ENCODE measurements around the gene PTPRM. TPM values are rescaled to one million over a fixed set of nuclear protein-coding genes. Genes with fewer than 3 reads are reported as not detected.
A peak's percentile ranks its signal among the peaks of the same experiment; 100 is the strongest.

Gene PTPRM
- total and polyA plus RNA-seq, 4 donors = 118 to 160 (median 122) TPM

- H3K4me3 ChIP-seq (ENCODE audit: low read depth, low read length) = no peak overlapping the region
Observed at GRCh38 chr18:8029061-8029460, 461.9 kb downstream of the PTPRM start.

GRCh38 chr18:8029731-8030130, 462.6 kb downstream of the PTPRM start:
- H3K9me3 ChIP-seq (ENCODE audit: control insufficient read depth, insufficient read depth, low read length) = no peaks in the 10 kb centered on the region
- DNase-seq (ENCODE audit: low read depth in 4 of 6, low spot score in 6 of 6) = no peak
- H3K27ac ChIP-seq (ENCODE audit: low read depth, low read length) = no peak overlapping the region
- H3K36me3 ChIP-seq (ENCODE audit: control insufficient read depth, insufficient read depth, low read length) = no peaks in the 10 kb centered on the region
- no peaks in the 10 kb centered on the region for H3K27me3 ChIP-seq (ENCODE audit: control insufficient read depth, insufficient read depth, low read length)
- no peaks in the 10 kb centered on the region for H3K4me1 ChIP-seq (ENCODE audit: control insufficient read depth, insufficient read depth, low read length)
- 96% methylated on average over 6 of the region's 8 CpGs for WGBS (ENCODE audit: insufficient coverage)
- H3K4me3 ChIP-seq (ENCODE audit: low read depth, low read length) = no peak overlapping the region

More at GRCh38 chr18:8029061-8029460, 461.9 kb downstream of the PTPRM start:
- H3K4me1 ChIP-seq (ENCODE audit: control insufficient read depth, insufficient read depth, low read length) = no peaks in the 10 kb centered on the region
- no peak overlapping the region for H3K27ac ChIP-seq (ENCODE audit: low read depth, low read length)
- H3K27me3 ChIP-seq (ENCODE audit: control insufficient read depth, insufficient read depth, low read length) = no peaks in the 10 kb centered on the region
- no peak for DNase-seq (ENCODE audit: low read depth in 4 of 6, low spot score in 6 of 6)
- no peaks in the 10 kb centered on the region for H3K9me3 ChIP-seq (ENCODE audit: control insufficient read depth, insufficient read depth, low read length)
- H3K36me3 ChIP-seq (ENCODE audit: control insufficient read depth, insufficient read depth, low read length) = no peaks in the 10 kb centered on the region

DNA sequence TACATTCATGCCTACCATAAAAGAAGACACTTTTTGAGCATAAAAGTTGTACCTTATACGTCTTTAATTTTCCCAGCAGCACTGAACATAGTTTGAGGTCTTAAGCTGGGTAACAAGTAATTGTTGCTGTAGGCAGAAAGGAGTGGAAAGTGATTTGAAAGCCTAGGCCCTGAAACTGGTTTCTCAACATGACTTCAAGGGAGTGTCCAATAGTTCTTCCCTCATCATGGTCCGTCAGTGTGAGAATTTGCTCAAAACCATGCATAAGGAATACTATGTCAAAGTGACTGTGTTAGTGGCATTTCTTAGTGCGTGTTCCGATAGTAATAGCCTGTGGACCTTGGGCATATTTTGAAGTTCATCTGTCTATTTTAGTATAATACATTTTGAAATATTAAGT, 463.1 kb downstream of the PTPRM start:
- H3K27me3 ChIP-seq (ENCODE audit: control insufficient read depth, insufficient read depth, low read length) = no peaks in the 10 kb centered on the region

DNA sequence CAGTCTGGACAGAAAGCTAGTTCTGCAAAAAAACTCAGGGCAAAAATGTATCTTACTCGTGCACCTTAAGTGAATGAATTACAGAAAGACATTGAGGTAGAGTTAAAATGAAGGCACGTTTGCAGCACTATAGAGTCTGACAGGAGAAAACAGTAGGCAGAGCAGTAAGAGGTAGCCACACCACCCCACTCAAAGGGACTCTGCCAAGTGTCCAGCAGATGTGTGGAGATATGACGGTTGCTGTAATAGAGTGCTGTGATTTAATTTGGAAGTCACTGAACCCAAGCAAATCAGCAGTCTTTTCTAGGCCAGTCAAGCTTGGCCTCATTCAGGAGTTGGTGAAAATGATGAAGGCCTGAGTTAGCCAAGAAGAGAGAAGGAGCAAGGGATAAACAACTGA, 464.4 kb downstream of the PTPRM start:
- H3K27me3 ChIP-seq (ENCODE audit: control insufficient read depth, insufficient read depth, low read length) = no peaks in the 10 kb centered on the region
- H3K36me3 ChIP-seq (ENCODE audit: control insufficient read depth, insufficient read depth, low read length) = no peaks in the 10 kb centered on the region
- DNase-seq (ENCODE audit: low read depth in 4 of 6, low spot score in 6 of 6) = peak in 1 of 6 donors; percentile 26
- no peaks in the 10 kb centered on the region for H3K4me1 ChIP-seq (ENCODE audit: control insufficient read depth, insufficient read depth, low read length)
- no peaks in the 10 kb centered on the region for H3K9me3 ChIP-seq (ENCODE audit: control insufficient read depth, insufficient read depth, low read length)
- H3K27ac ChIP-seq (ENCODE audit: low read depth, low read length) = no peak overlapping the region
- H3K4me3 ChIP-seq (ENCODE audit: low read depth, low read length) = no peak overlapping the region
- 67% methylated on average over 2 of the region's 3 CpGs for WGBS (ENCODE audit: insufficient coverage)

More for the DNA sequence above, 463.1 kb downstream of the PTPRM start:
- Histone ChIP-seq H3K9me3 (ENCODE audit: control insufficient read depth, insufficient read depth, low read length) (no peaks in the 10 kb centered on the region), H3K27ac (ENCODE audit: low read depth, low read length) (no peak overlapping the region), H3K36me3 (ENCODE audit: control insufficient read depth, insufficient read depth, low read length) (no peaks in the 10 kb centered on the region), H3K4me3 (ENCODE audit: low read depth, low read length) (no peak overlapping the region), H3K4me1 (ENCODE audit: control insufficient read depth, insufficient read depth, low read length) (no peaks in the 10 kb centered on the region)
- WGBS (ENCODE audit: insufficient coverage) = 100% methylated on average over 1 of the region's 4 CpGs
- DNase-seq (ENCODE audit: low read depth in 4 of 6, low spot score in 6 of 6) = no peak

DNA sequence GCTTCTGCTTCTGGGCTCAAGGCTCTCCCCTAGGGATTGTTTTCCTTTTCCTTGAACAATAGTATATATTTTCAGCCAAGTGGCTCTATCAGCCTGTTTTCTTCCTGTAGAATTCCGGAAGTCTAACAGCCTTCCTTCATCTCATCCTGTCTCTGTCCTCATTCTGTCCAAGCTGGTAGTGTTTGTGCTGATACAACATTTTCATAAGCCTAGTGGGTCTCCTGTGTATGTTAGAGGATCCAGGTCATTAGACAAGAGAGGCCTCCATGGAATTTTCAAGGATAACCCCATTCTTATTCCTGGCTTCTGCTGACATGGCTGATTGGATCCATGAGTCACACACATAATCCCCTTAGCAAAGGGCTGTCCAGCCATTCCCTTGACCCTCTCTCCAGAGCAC, 467.6 kb downstream of the PTPRM start:
- H3K4me3 ChIP-seq (ENCODE audit: low read depth, low read length) = no peak overlapping the region
- H3K36me3 ChIP-seq (ENCODE audit: control insufficient read depth, insufficient read depth, low read length) = no peaks in the 10 kb centered on the region
- no peak overlapping the region for H3K27ac ChIP-seq (ENCODE audit: low read depth, low read length)
- no peaks in the 10 kb centered on the region for H3K9me3 ChIP-seq (ENCODE audit: control insufficient read depth, insufficient read depth, low read length)
- no CpG with 5 or more reads among the region's 1 CpG for WGBS (ENCODE audit: insufficient coverage)
- DNase-seq (ENCODE audit: low read depth in 4 of 6, low spot score in 6 of 6) = no peak
- H3K27me3 ChIP-seq (ENCODE audit: control insufficient read depth, insufficient read depth, low read length) = no peaks in the 10 kb centered on the region
- no peaks in the 10 kb centered on the region for H3K4me1 ChIP-seq (ENCODE audit: control insufficient read depth, insufficient read depth, low read length)

GRCh38 chr18:8036551-8036950, 469.4 kb downstream of the PTPRM start:
- H3K27ac ChIP-seq (ENCODE audit: low read depth, low read length) = no peak overlapping the region
- WGBS (ENCODE audit: insufficient coverage) = 90% methylated on average over 2 of the region's 3 CpGs
- H3K4me1 ChIP-seq (ENCODE audit: control insufficient read depth, insufficient read depth, low read length) = no peaks in the 10 kb centered on the region
- no peaks in the 10 kb centered on the region for H3K9me3 ChIP-seq (ENCODE audit: control insufficient read depth, insufficient read depth, low read length)
- DNase-seq (ENCODE audit: low read depth in 4 of 6, low spot score in 6 of 6) = no peak
- H3K36me3 ChIP-seq (ENCODE audit: control insufficient read depth, insufficient read depth, low read length) = no peaks in the 10 kb centered on the region
- no peaks in the 10 kb centered on the region for H3K27me3 ChIP-seq (ENCODE audit: control insufficient read depth, insufficient read depth, low read length)
- no peak overlapping the region for H3K4me3 ChIP-seq (ENCODE audit: low read depth, low read length)

DNA sequence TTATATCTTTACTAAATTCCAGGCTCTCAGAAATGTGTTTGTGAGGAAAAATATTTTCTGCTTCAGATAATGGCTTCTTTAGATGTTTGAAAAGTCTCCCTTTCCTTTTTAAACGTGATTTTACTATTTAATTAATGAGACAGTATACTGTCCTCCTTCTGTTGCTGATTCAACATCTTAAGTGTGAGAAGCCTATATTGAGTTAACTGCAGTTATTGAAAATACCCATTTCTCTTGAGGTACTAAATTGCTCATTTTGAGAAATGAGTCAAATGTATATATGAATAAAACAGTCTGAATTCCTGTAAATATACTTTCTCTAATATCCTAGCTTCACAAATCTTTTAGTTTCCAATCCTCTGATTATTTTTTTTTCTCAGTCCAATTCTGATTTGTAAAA, 470.2 kb downstream of the PTPRM start:
- no CpG with 5 or more reads among the region's 1 CpG for WGBS (ENCODE audit: insufficient coverage)
- no peak overlapping the region for H3K27ac ChIP-seq (ENCODE audit: low read depth, low read length)
- H3K4me3 ChIP-seq (ENCODE audit: low read depth, low read length) = no peak overlapping the region
- H3K36me3 ChIP-seq (ENCODE audit: control insufficient read depth, insufficient read depth, low read length) = no peaks in the 10 kb centered on the region
- H3K27me3 ChIP-seq (ENCODE audit: control insufficient read depth, insufficient read depth, low read length) = no peaks in the 10 kb centered on the region
- no peak for DNase-seq (ENCODE audit: low read depth in 4 of 6, low spot score in 6 of 6)
- no peaks in the 10 kb centered on the region for H3K4me1 ChIP-seq (ENCODE audit: control insufficient read depth, insufficient read depth, low read length)
- H3K9me3 ChIP-seq (ENCODE audit: control insufficient read depth, insufficient read depth, low read length) = no peaks in the 10 kb centered on the region

- no peak overlapping the region for H3K4me3 ChIP-seq (ENCODE audit: low read depth, low read length)
- DNase-seq (ENCODE audit: low read depth in 4 of 6, low spot score in 6 of 6) = no peak
- no peak overlapping the region for H3K27ac ChIP-seq (ENCODE audit: low read depth, low read length)
- H3K36me3 ChIP-seq (ENCODE audit: control insufficient read depth, insufficient read depth, low read length) = no peaks in the 10 kb centered on the region
- no peaks in the 10 kb centered on the region for H3K9me3 ChIP-seq (ENCODE audit: control insufficient read depth, insufficient read depth, low read length)
- H3K4me1 ChIP-seq (ENCODE audit: control insufficient read depth, insufficient read depth, low read length) = no peaks in the 10 kb centered on the region
- no peaks in the 10 kb centered on the region for H3K27me3 ChIP-seq (ENCODE audit: control insufficient read depth, insufficient read depth, low read length)
Observed at GRCh38 chr18:8040021-8040420, 472.9 kb downstream of the PTPRM start.

GRCh38 chr18:8041526-8042111, 474.5 kb downstream of the PTPRM start:
- no peaks in the 10 kb centered on the region for H3K36me3 ChIP-seq (ENCODE audit: control insufficient read depth, insufficient read depth, low read length)
- H3K9me3 ChIP-seq (ENCODE audit: control insufficient read depth, insufficient read depth, low read length) = no peaks in the 10 kb centered on the region
- WGBS (ENCODE audit: insufficient coverage) = no CpG with 5 or more reads among the region's 1 CpG
- H3K27ac ChIP-seq (ENCODE audit: low read depth, low read length) = no peak overlapping the region
- no peaks in the 10 kb centered on the region for H3K4me1 ChIP-seq (ENCODE audit: control insufficient read depth, insufficient read depth, low read length)
- no peak for DNase-seq (ENCODE audit: low read depth in 4 of 6, low spot score in 6 of 6)
- H3K4me3 ChIP-seq (ENCODE audit: low read depth, low read length) = no peak overlapping the region
- H3K27me3 ChIP-seq (ENCODE audit: control insufficient read depth, insufficient read depth, low read length) = no peaks in the 10 kb centered on the region

DNA sequence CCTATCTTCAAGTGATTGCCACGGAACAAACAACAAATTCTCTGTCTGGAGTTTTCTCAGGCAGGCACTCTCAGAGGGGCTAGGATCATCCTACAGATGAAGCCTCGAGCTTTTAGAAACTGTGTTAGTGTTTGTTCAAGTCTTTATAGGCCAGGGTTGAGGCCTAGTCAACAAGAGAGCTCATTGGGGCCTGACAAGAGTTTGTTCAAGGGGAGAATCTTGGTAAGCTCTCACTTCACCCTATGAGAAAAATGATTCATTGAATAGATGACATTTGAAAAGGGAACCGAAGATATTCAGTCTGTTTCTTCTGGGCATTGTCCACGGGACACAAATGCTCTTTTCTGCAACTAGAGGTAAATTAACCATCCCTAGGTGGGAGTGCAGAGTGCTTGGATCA, 476.9 kb downstream of the PTPRM start:
- Histone ChIP-seq H3K4me1 (ENCODE audit: control insufficient read depth, insufficient read depth, low read length) (no peaks in the 10 kb centered on the region), H3K27ac (ENCODE audit: low read depth, low read length) (no peak overlapping the region), H3K27me3 (ENCODE audit: control insufficient read depth, insufficient read depth, low read length) (no peaks in the 10 kb centered on the region), H3K9me3 (ENCODE audit: control insufficient read depth, insufficient read depth, low read length) (no peaks in the 10 kb centered on the region), H3K4me3 (ENCODE audit: low read depth, low read length) (no peak overlapping the region), H3K36me3 (ENCODE audit: control insufficient read depth, insufficient read depth, low read length) (no peaks in the 10 kb centered on the region)
- 100% methylated on average over 1 of the region's 4 CpGs for WGBS (ENCODE audit: insufficient coverage)
- DNase-seq (ENCODE audit: low read depth in 4 of 6, low spot score in 6 of 6) = no peak

Measured in spinal cord (tissue), 10 donors.